Thoracic aorta (tissue), 2 donors: ENCODE measurements around the gene EPC2. TPM values are rescaled to one million over a fixed set of nuclear protein-coding genes. Genes with fewer than 3 reads are reported as not detected.
"Not testable (repeated sequence)": the region's sequence is repeated elsewhere in the genome, so short reads cannot be mapped to it uniquely, and the experiment has no call there.

ENCODE experiments used
- ATAC-seq: fragments of 150-250 bp; one replicate; pipeline ENCODE4 v1.8.0; 2017; ENCODE audit warnings: low read depth; ENCODE audit not compliant: insufficient number of reproducible peaks, low FRiP score
- DNase-seq: peaks from one replicate; pipeline ENCODE4 v3.0.0-alpha.2; 2020; ENCODE audit warnings: low spot score
- H3K27ac ChIP-seq, 2 donors: fragments of 200-600 bp; sonication (generic); 1 replicate in 1 of 2; 2 replicates in 1 of 2; pipeline ENCODE4 v1.5.1; 2016; ENCODE audit warnings: mild to moderate bottlenecking in 2 of 2, moderate library complexity in 2 of 2
- H3K27me3 ChIP-seq: fragments of 200-600 bp; sonication (generic); replicated peaks from 2 replicates; pipeline ENCODE4 v1.6.0; 2016; ENCODE audit warnings: mild to moderate bottlenecking; ENCODE audit not compliant: insufficient read depth
- H3K36me3 ChIP-seq: fragments of 200-600 bp; sonication (generic); one replicate; pipeline ENCODE4 v1.5.1; 2016
- H3K4me1 ChIP-seq, 2 donors: fragments of 200-600 bp; sonication (generic); 1 replicate in 1 of 2; 2 replicates in 1 of 2; pipeline versions ENCODE4 v1.5.1 to v1.6.0; 2016; ENCODE audit warnings: low read depth in 2 of 2, mild to moderate bottlenecking in 1 of 2; ENCODE audit not compliant: control insufficient read depth in 1 of 2
- H3K4me3 ChIP-seq: fragments of 200-600 bp; sonication (generic); 2 replicates; pipeline ENCODE4 v1.5.1; 2016; ENCODE audit warnings: mild to moderate bottlenecking
- H3K9me3 ChIP-seq: fragments of 200-600 bp; sonication (generic); 2 replicates; pipeline ENCODE4 v1.5.1; 2016
- total RNA-seq, 2 donors: library from RNA; depleted of rRNA; stranded (reverse); fragments of >200 nt; gene quantifications; one replicate each; pipeline versions ENCODE4 v1.1.0 to v1.2.3, GENCODE V29; 2016
- TF ChIP-seq, protein P1 (sequence below): fragments of 200-600 bp; sonication (generic); IDR thresholded peaks from one replicate; pipeline ENCODE4 v1.5.1; 2019; ENCODE audit warnings: antibody characterized with exemption

Gene EPC2
- total RNA-seq, 2 donors from 2014 or later, result 32.0 to 37.8 TPM

GRCh38 chr2:148684507-148684906, 40.0 kb downstream of the EPC2 start:
- H3K36me3 ChIP-seq, result no peaks in the 10 kb centered on the region
- no peak for ATAC-seq

DNA sequence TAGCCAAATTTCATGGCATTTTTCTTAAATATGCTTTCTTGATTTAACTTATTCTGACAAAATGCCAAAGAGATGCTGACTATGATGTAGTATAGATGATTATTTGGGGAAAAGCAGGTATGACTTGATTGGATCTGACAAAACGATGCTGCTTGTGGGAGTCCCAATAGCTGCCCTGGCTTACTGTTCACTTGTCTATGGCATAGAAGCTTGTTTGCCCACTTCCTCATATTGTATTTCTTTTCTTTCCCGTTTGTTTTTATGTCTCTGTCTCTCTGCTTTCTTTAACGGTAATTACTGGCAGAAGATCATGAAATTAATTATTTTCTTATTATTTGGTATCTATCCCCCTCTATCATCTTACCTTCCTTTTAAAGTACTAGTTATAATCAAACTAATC, 43.0 kb downstream of the EPC2 start:
- no peaks in the 10 kb centered on the region for H3K27me3 ChIP-seq
- TF ChIP-seq, protein P1, sequence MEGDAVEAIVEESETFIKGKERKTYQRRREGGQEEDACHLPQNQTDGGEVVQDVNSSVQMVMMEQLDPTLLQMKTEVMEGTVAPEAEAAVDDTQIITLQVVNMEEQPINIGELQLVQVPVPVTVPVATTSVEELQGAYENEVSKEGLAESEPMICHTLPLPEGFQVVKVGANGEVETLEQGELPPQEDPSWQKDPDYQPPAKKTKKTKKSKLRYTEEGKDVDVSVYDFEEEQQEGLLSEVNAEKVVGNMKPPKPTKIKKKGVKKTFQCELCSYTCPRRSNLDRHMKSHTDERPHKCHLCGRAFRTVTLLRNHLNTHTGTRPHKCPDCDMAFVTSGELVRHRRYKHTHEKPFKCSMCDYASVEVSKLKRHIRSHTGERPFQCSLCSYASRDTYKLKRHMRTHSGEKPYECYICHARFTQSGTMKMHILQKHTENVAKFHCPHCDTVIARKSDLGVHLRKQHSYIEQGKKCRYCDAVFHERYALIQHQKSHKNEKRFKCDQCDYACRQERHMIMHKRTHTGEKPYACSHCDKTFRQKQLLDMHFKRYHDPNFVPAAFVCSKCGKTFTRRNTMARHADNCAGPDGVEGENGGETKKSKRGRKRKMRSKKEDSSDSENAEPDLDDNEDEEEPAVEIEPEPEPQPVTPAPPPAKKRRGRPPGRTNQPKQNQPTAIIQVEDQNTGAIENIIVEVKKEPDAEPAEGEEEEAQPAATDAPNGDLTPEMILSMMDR, result no peak
- DNase-seq (no peak), ATAC-seq (no peak)
- H3K9me3 ChIP-seq, result no peaks in the 10 kb centered on the region
- H3K27ac ChIP-seq, result no peak overlapping the region
- no peaks in the 10 kb centered on the region for H3K36me3 ChIP-seq
- no peak overlapping the region for H3K4me3 ChIP-seq
- peaks cover 4 to 8% of the 10 kb centered on the region in 2 donors for H3K4me1 ChIP-seq

More at GRCh38 chr2:148684507-148684906, 40.0 kb downstream of the EPC2 start:
- no peaks in the 10 kb centered on the region for H3K27me3 ChIP-seq
- no peak for DNase-seq
- H3K27ac ChIP-seq, result no peak overlapping the region
- TF ChIP-seq, protein P1, result no peak
- no peak overlapping the region for H3K4me3 ChIP-seq
- H3K4me1 ChIP-seq, result peaks cover 11 to 22% of the 10 kb centered on the region in 2 donors
- no peaks in the 10 kb centered on the region for H3K9me3 ChIP-seq

GRCh38 chr2:148688011-148688410, 43.5 kb downstream of the EPC2 start:
- H3K36me3 ChIP-seq, H3K9me3 ChIP-seq, DNase-seq, H3K4me3 ChIP-seq, H3K4me1 ChIP-seq, H3K27me3 ChIP-seq, ATAC-seq, H3K27ac ChIP-seq: not testable (repeated sequence)

DNA sequence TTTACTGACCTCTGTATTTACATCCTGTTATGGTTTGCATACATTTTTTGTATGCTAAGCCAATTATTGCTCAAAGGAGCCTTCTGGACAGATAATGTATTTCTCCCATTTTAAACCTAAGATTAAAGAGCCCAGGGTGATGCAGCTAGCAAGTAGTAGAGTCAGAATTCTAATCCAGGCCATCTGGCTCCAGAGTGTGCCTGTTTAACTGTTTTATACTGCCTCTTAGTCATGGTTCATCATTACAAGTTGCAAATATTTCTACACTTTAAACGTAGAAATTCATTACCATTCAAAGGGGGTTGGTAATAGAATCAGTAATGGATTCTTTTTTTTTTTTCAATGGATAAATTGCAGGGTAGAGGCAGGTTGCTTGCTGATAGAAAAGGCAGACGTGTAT, 52.4 kb downstream of the EPC2 start:
- DNase-seq, result no peak

DNA sequence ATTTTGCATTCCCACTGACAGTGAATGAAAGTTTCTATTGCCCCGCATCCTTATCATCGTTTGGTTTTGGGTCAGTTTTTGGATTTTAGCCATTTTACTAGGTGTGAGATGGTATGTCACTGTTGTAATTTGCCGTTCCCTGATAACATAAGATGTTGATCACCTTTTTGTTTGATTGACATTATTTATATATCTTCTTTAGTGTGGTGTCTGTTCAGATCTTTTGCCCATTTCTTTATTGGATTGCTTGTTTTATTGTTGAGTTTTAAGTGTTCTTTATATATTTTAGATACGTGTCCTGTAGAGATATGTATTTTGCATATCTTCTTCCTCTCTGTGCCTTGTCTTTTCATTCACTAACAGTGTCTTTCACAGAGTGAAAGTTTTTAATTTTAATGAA, 55.3 kb downstream of the EPC2 start:
- no peaks in the 10 kb centered on the region for H3K36me3 ChIP-seq
- no peak overlapping the region for H3K4me3 ChIP-seq
- DNase-seq (no peak), ATAC-seq (no peak)
- no peaks in the 10 kb centered on the region for H3K27me3 ChIP-seq
- TF ChIP-seq, protein P1, result no peak
- no peak overlapping the region for H3K27ac ChIP-seq
- H3K4me1 ChIP-seq, result no peaks in the 10 kb centered on the region
- peaks cover 12% of the 10 kb centered on the region for H3K9me3 ChIP-seq

More for the DNA sequence above, 52.4 kb downstream of the EPC2 start:
- TF ChIP-seq, protein P1, result no peak
- H3K9me3 ChIP-seq, result peaks cover 12% of the 10 kb centered on the region
- no peak overlapping the region for H3K4me3 ChIP-seq
- H3K27ac ChIP-seq, result no peak overlapping the region
- H3K27me3 ChIP-seq, result no peaks in the 10 kb centered on the region
- no peaks in the 10 kb centered on the region for H3K4me1 ChIP-seq
- H3K36me3 ChIP-seq, result no peaks in the 10 kb centered on the region
- ATAC-seq, result no peak

GRCh38 chr2:148701039-148701438, 56.5 kb downstream of the EPC2 start:
- ATAC-seq (no peak), DNase-seq (no peak)
- H3K9me3 ChIP-seq, result peaks cover 12% of the 10 kb centered on the region
- no peaks in the 10 kb centered on the region for H3K27me3 ChIP-seq
- TF ChIP-seq, protein P1, result no peak
- no peak overlapping the region for H3K4me3 ChIP-seq
- H3K27ac ChIP-seq, result no peak overlapping the region
- no peaks in the 10 kb centered on the region for H3K4me1 ChIP-seq
- no peaks in the 10 kb centered on the region for H3K36me3 ChIP-seq
